ENCODE data around the gene SYCP2L.

DNA sequence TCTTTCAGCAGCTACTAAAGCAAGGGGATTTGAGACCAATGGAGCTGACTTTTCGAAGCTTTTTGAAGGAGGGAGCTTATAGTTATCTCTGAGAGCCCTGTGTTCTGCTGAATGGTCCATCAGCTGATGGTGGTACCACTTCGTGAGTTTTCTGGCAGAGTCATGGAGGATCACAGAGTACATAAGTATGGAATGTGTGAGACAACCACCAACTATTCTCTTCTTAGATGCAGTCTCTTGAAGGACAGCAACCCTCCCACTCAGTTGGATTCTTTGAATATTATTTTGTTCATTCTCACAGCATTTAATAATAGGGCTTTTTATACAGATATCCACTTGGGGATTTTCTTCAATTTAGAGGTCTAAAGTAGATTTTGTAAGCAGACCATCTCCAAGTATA, 81.9 kb downstream of the SYCP2L start:
- TF ChIP-seq, protein P1, sequence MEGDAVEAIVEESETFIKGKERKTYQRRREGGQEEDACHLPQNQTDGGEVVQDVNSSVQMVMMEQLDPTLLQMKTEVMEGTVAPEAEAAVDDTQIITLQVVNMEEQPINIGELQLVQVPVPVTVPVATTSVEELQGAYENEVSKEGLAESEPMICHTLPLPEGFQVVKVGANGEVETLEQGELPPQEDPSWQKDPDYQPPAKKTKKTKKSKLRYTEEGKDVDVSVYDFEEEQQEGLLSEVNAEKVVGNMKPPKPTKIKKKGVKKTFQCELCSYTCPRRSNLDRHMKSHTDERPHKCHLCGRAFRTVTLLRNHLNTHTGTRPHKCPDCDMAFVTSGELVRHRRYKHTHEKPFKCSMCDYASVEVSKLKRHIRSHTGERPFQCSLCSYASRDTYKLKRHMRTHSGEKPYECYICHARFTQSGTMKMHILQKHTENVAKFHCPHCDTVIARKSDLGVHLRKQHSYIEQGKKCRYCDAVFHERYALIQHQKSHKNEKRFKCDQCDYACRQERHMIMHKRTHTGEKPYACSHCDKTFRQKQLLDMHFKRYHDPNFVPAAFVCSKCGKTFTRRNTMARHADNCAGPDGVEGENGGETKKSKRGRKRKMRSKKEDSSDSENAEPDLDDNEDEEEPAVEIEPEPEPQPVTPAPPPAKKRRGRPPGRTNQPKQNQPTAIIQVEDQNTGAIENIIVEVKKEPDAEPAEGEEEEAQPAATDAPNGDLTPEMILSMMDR (IDR thresholded peaks at IDR 0.05), result no peak
- TF ChIP-seq POLR2AphosphoS5 (IDR thresholded peaks at IDR 0.05), result no peak
